Pancreas (tissue), 10 donors: ENCODE data around the gene TWSG1. TPM values are rescaled to one million over a fixed set of nuclear protein-coding genes. Genes with fewer than 3 reads are reported as not detected.
"Not testable (repeated sequence)": the region's sequence is repeated elsewhere in the genome, so short reads cannot be mapped to it uniquely, and the experiment has no call there.

Experiments
- ATAC-seq, 4 donors: fragments of 200-7000 bp; cut with Tn5 transposase; one replicate each; pipeline versions ENCODE4 v1.8.0 to v1.9.1; 2020; ENCODE audit warnings: mild to moderate bottlenecking in 4 of 4, moderate library complexity in 4 of 4
- DNase-seq, 6 donors: peaks; one replicate each; pipeline ENCODE4 v3.0.0-alpha.2; 2020
- FAIRE-seq: peaks from 2 replicates; lab custom pipeline; 2012; peaks lifted over from hg19 to GRCh38; lab: Jason Lieb, UNC
- H3K27ac ChIP-seq, 4 donors: fragments of 200-600 bp; sonication (generic); 1 replicate in 3 of 4; 2 replicates in 1 of 4; pipeline versions ENCODE4 v1.5.0 to v1.8.0; 2020
- H3K27me3 ChIP-seq, 4 donors: fragments of 200-600 bp; one replicate each; pipeline ENCODE4 v1.8.0; 2021
- H3K36me3 ChIP-seq, 3 donors: fragments of 200-600 bp; sonication (generic) in 1 of 3; one replicate each; pipeline versions ENCODE4 v1.5.0 to v1.8.0; 2020 to 2021
- H3K4me1 ChIP-seq, 3 donors: fragments of 200-600 bp; one replicate each; pipeline ENCODE4 v1.8.0; 2021
- H3K4me3 ChIP-seq, 4 donors: fragments of 200-600 bp; sonication (generic) in 2 of 4; one replicate each; pipeline versions ENCODE4 v1.5.0 to v1.8.0; 2020 to 2021
- H3K9me3 ChIP-seq, 4 donors: fragments of 200-600 bp; one replicate each; pipeline ENCODE4 v1.8.0; 2021
- CTCF ChIP-seq, 4 donors: fragments of 200-600 bp; sonication (generic) in 3 of 4; IDR thresholded peaks; one replicate each; pipeline versions ENCODE4 v1.5.0 to v1.8.0; 2021; ENCODE audit warnings: antibody characterized with exemption in 4 of 4
- WGBS, 2 donors: extraction: QIAGEN DNeasy Blood & Tissue Kit; methylation state at CpG; one replicate each; pipeline ENCODE4 v1.1.7; 2013; 5-methylcytosine and 5-hydroxymethylcytosine counted together
- intact Hi-C, 3 donors: fragments of 100-400 bp; cut with DNase I; formaldehyde crosslinking; loops; one replicate each; pipeline versions ENCODE4 v1.11.1 to v1.14.2; 2022
- polyA plus RNA-seq, 2 donors: library from polyadenylated mRNA; stranded (reverse); fragments of 200-250 nt; gene quantifications; one replicate each; pipeline ENCODE4 v1.2.3, GENCODE V29; 2013
- total RNA-seq, 6 donors: library from RNA; stranded (reverse); fragmentation: NEBNext Ultra II Directional in 4 of 6; extraction: Animal tissue kit (Norgen Biotek cat#: 25700) in 4 of 6; gene quantifications; one replicate each; pipeline versions ENCODE4 v1.2.1 to v1.2.4, GENCODE V29; 2021 to 2023
- donor health status: healthy with polysubstance abuse.
- donor health status: DM: no; HTN: no; CAD: no; lungs with moderate emphysema.
- donor health status: DM: no; HTN: no; CAD: no.
- donor health status: control.
- donor health status: control.
- donor health status: Bipolar disorder and iron deficiency.
- donor health status: DM: yes; HTN: yes; CAD: no.
- donor health status: DM: no; HTN: no; CAD: no.
- donor health status: DM: no; HTN: no; CAD: no.
- donor health status: DM: yes; HTN: yes; CAD: no.

Gene TWSG1
- total and polyA plus RNA-seq, 8 donors: 2.5 to 13.7 (median 6.1) TPM

DNA sequence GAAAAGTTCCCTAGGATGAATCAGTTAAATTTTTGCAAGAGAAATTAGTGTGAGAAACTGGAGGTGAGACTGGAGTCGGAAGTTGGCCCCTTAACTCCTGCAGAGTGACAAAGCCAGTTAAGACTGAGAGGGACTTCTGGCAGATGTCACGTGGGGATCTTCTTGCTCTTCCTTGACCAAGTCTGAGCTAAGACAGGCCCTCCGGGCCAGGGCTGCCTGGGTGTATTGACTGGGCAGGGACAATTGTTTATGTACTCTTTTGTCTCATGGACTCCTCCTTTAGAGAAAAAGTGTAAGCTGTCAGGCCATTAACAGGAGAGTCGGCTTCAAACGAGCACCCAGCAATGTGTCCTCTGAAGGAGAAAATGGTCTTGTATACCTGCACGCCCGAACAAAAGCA lies 92.2 kb downstream of the TWSG1 start:
- no peaks in the 10 kb centered on the region for H3K9me3 ChIP-seq
- no peaks in the 10 kb centered on the region for H3K4me1 ChIP-seq
- no peak overlapping the region for H3K27ac ChIP-seq
- 82 to 89% methylated on average over 7 of the region's 7 CpGs for WGBS, 2 donors
- DNase-seq: no peak
- H3K27me3 ChIP-seq: no peaks in the 10 kb centered on the region
- TF ChIP-seq CTCF (IDR thresholded peaks at IDR 0.05): no peak
- no peak for FAIRE-seq
- no peak for ATAC-seq
- intact Hi-C loops: no loop called here
- H3K4me3 ChIP-seq: no peak overlapping the region
- no peaks in the 10 kb centered on the region for H3K36me3 ChIP-seq

GRCh38 chr18:9428301-9428706 lies 93.7 kb downstream of the TWSG1 start:
- Histone ChIP-seq H3K9me3 (no peaks in the 10 kb centered on the region), H3K27me3 (no peaks in the 10 kb centered on the region), H3K4me3 (no peak overlapping the region), H3K36me3 (no peaks in the 10 kb centered on the region), H3K4me1 (no peaks in the 10 kb centered on the region), H3K27ac (no peak overlapping the region)
- TF ChIP-seq CTCF (IDR thresholded peaks at IDR 0.05): no peak
- intact Hi-C loops: no loop called here
- FAIRE-seq (no peak), ATAC-seq (peak in 1 of 4 donors; percentile 30), DNase-seq (no peak)
- WGBS, 2 donors: 80 to 85% methylated on average over 11 of the region's 11 CpGs

DNA sequence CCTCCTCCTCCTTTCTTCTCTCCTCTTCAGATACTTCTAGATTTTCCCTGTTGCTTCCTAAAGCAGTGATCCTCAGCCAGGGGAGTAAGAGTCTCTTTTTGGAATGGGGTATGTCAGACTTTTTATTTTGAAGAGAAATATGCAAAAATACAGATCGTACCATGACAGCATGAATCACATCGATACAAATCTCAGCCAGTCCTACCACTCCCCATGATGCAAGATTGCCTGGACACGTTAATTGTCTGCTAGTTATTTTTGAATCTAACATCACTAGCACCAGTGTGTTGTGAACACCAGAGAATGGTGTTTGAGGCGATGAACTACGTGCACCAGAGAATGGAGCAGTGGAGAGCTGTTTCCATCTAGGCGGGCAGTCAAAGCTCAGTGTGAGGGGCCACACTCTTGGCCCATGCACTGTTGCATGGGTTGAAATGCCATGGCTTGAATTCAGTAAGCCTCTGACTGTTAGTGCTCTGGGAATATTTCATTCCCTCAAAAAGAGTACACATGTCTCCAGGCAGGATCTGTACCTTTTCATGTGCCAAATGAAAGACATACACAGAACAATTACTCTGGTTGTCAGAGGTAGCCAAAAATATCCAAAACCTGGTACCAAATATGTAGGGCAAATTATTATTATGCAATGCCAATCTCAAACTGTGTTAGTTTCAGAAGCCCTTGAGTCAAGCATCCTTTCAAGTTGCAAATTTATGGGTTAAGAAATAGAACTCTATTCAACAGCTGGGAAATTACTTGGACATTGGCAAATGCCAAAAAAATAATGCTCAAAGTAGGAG lies 94.5 kb downstream of the TWSG1 start:
- H3K9me3 ChIP-seq: no peaks in the 10 kb centered on the region
- TF ChIP-seq CTCF (IDR thresholded peaks at IDR 0.05): no peak
- intact Hi-C loops: no loop called here
- H3K27me3 ChIP-seq: no peaks in the 10 kb centered on the region
- no peak for ATAC-seq
- DNase-seq: no peak
- no peak for FAIRE-seq
- no peak overlapping the region for H3K4me3 ChIP-seq
- 89 to 95% methylated on average over 6 of the region's 6 CpGs for WGBS, 2 donors
- H3K27ac ChIP-seq: no peak overlapping the region
- H3K4me1 ChIP-seq: no peaks in the 10 kb centered on the region
- no peaks in the 10 kb centered on the region for H3K36me3 ChIP-seq

DNA sequence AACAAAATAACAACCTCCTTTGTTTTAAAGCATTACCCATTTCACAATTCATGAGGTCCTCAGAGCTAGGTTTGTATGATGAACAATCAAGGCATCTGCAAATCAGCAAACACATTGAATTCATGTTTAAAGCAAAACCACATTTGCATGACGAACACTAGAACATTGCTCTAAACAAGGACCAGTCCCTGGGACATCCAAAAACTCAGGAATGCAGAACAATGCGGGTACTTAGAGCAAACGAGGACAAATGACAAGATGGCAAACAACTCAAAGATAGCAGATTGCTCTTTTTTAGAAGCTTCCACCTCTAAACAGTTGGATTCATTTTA lies 95.1 kb downstream of the TWSG1 start:
- FAIRE-seq: no peak
- no peak for DNase-seq
- Histone ChIP-seq H3K9me3 (no peaks in the 10 kb centered on the region), H3K27me3 (no peaks in the 10 kb centered on the region), H3K36me3 (no peaks in the 10 kb centered on the region), H3K27ac (no peak overlapping the region), H3K4me3 (no peak overlapping the region), H3K4me1 (no peaks in the 10 kb centered on the region)
- intact Hi-C loops: no loop called here
- ATAC-seq: no peak
- no peak for TF ChIP-seq CTCF (IDR thresholded peaks at IDR 0.05)
- WGBS, 2 donors: 23 to 33% methylated on average over 3 of the region's 3 CpGs

DNA sequence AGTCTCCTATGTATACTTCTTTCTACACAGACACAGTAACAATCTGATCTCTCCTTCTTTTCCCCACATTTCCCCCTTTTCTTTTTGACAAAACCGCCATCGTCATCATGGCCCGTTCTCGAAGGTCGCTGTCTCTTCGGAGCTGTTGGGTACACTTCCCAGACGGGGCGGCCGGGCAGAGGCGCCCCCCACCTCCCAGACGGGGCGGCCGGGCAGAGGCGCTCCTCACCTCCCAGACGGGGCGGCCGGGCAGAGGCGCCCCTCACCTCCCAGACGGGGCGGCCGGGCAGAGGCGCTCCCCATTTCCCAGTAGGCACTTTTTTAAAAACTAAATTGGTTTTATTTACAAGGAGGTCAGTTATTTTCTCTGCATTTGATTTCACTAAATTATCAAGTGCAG lies 95.7 kb downstream of the TWSG1 start:
- H3K27ac ChIP-seq, H3K4me3 ChIP-seq, H3K4me1 ChIP-seq, FAIRE-seq, H3K9me3 ChIP-seq, DNase-seq, ATAC-seq, H3K36me3 ChIP-seq, H3K27me3 ChIP-seq: not testable (repeated sequence)
- WGBS, 2 donors: 87 to 89% methylated on average over 22 of the region's 22 CpGs
- intact Hi-C loops: loop anchor here in 1 of 3 donors (10.0 kb wide), 1 partner anchor 1004 kb away; no protein-coding TSS in a partner anchor
